ENCODE data around the gene AQP11. TPM values are rescaled to one million over a fixed set of nuclear protein-coding genes. Genes with fewer than 3 reads are reported as not detected.
"Not testable (repeated sequence)": the region's sequence is repeated elsewhere in the genome, so short reads cannot be mapped to it uniquely, and the experiment has no call there.

AQP11 gene, protein sequence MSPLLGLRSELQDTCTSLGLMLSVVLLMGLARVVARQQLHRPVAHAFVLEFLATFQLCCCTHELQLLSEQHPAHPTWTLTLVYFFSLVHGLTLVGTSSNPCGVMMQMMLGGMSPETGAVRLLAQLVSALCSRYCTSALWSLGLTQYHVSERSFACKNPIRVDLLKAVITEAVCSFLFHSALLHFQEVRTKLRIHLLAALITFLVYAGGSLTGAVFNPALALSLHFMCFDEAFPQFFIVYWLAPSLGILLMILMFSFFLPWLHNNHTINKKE
- total RNA-seq, result 13.1 TPM

- peak; percentile 97 for DNase-seq (ENCODE audit: low spot score)
- ATAC-seq, result peak; percentile 88
Measured at GRCh38 chr11:77589521-77590193, at the start of gene AQP11. Gene AQP11, plus strand, starts transcription at chr11:77589953. Its CDS starts 40 bp downstream, at chr11:77589993.

GRCh38 chr11:77542296-77542695 lies 47.5 kb upstream of the AQP11 start:
- no peak for ATAC-seq
- DNase-seq (ENCODE audit: low spot score), result no peak

- ATAC-seq (no peak), DNase-seq (ENCODE audit: low spot score) (no peak)
Measured at GRCh38 chr11:77547047-77547836, 42.5 kb upstream of the AQP11 start.

- DNase-seq (ENCODE audit: low spot score) (no peak), ATAC-seq (peak; percentile 93)
Measured at GRCh38 chr11:77547863-77548551, 41.7 kb upstream of the AQP11 start.

DNA sequence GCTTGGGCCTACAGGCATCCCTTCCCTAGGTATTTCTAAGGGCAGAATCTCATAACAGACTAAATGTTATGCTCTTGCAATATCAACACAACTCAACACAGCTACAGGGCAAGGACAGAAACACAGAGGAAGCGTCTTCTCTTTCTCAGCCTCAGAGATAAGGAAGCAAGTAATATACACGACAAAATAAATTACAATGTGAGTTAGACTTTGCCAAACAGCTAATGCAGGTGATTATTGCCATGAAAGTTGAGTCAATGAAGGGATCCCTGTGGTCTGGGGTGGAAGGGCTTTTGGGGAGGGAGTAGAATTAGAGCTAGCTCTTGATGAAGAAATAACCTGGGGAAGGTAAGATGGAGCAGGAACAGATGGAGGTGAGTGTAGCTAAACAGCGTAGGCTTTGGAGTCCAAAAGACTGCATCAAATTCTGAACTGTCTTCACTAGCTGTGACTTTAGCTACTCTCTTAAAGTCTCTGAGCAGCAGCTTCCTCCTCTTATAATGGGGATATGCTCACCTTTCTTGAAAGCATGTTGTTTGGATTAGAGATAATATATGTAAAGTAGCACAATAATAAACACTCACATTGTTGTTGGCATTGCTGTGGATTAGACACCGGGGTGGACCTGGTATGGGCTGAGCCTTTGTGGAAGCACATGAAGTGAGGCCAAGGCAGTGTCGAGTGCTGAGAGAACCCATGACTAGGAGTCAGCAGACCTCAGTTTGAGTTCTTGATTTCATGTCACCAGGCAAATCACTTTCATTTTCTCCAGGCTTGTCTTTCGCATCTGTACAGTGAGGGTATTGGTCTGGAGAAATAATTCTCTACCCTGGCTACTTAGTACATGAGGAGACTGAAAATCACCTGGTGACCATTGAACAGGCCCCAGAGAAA lies 41.0 kb upstream of the AQP11 start:
- DNase-seq (ENCODE audit: low spot score), result no peak
- ATAC-seq, result no peak

- not testable (repeated sequence) for ATAC-seq; DNase-seq (ENCODE audit: low spot score)
Measured at GRCh38 chr11:77551426-77551825, 38.3 kb upstream of the AQP11 start.

DNA sequence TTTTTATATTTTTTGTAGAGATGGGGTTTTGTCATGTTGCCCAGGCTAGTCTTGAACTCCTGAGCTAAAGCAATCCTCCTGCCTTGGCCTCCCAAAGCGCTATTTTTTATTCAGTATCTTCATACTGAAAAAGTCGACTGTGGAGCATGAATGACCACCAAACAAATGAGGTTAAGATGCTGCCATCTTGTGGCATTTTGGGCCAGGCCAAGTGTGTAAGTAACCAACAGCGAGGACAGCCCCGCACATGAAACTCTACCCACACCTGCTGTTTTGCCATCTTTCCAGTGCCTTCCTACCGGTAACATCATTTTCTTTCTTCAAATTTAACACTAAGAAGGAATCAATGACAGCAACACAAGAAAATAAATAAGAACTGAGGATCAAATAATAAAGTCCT lies 32.2 kb upstream of the AQP11 start:
- ATAC-seq (peak; percentile 53), DNase-seq (ENCODE audit: low spot score) (no peak)

DNA sequence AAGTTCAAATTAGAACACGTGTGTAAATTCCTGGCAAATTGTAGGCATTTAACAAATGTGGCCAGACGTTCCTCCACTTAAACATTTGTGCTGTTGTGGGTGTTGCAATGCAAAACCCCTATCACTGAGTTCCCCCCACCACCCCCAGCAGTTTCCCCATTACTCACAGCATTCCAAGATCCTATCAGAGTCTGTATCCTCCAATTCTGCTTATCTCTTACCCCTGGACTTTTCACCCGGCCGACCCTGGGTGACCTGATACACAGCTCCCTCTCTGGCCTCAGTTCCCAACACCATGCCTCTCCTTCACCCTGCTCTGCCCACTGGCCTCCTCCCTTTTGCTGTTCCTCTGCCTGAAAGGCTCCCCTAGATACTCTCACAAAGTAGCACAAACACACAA lies 31.4 kb upstream of the AQP11 start:
- DNase-seq (ENCODE audit: low spot score) (no peak), ATAC-seq (no peak)

GRCh38 chr11:77559686-77560401 lies 29.9 kb upstream of the AQP11 start:
- ATAC-seq, result no peak
- no peak for DNase-seq (ENCODE audit: low spot score)

DNA sequence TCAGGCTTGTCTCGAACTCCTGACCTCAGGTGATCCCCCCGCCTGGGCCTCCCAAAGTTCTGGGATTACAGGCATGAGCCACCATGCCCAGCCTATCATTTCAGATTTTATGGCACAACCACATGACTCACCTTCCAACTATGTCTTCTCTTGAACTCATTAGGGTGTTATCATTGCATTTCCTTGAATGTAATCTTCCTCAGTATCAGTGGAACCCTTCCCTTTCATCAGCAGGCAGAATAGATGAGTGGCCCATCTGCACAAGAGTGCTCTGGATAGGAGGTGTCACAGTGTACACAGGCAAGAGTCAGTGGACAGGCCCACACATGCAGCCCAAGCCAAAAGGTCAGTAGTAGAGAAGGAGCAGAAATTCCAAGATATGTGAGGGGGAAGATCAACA lies 29.1 kb upstream of the AQP11 start:
- DNase-seq (ENCODE audit: low spot score) (no peak), ATAC-seq (no peak)

GRCh38 chr11:77561257-77561656 lies 28.5 kb upstream of the AQP11 start:
- no peak for DNase-seq (ENCODE audit: low spot score)
- ATAC-seq, result no peak

DNA sequence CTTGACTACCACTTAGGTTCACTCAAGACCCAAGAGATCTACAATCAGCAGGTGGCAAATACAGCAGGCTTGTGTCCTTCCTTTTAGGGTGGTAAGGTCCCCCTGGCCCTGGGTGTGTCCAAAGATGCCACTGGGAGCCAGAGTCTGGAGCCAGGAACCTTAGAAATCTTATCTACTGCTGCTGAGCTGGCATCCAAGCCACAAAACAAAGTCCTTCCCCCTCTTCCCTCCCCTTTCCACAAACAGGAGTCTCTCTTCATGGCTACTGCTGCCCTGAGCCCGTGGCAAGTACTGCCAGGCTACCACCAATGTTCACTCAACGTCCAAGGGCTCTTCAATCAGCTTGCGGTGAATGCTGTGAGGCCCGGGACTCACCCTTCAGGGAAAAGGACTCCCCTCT lies 21.4 kb upstream of the AQP11 start:
- no peak for ATAC-seq
- DNase-seq (ENCODE audit: low spot score), result no peak

DNA sequence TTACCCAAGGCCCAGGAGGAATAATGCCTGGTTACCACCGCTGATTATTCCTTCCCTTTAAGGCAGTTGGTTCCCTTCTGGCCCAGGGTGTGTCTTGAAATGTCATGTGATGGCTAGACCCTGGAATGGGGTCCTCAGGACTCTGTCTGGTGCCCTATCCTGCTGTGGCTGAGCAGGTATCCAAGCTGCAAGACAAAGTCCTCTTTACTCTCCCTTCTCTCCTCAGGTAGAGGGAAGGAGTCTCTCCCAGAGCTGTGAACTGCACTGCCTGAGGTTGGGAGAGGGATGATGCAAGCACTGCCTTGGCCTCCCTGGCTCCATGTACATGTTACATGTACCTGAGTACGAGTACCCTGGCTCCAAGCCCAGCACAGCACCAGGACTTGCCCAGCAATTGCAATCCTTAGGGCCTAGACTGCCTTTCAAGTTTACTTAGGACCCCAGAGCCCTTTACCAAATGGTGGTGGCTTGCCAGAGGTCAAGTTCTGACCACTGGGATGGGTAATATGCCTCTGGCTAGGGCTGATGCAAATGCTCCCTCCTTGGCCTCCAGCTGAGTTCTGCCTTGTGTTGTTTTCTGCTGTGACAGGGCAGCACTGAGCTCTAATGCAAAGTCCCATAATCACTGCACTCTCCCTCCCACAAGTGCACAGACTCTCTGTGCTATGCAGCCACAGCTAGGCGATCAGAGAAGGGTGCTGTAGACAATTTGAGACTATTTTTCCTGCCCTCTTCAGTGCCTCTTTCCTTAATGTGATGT lies 20.7 kb upstream of the AQP11 start:
- ATAC-seq, result peak; percentile 27
- no peak for DNase-seq (ENCODE audit: low spot score)

DNA sequence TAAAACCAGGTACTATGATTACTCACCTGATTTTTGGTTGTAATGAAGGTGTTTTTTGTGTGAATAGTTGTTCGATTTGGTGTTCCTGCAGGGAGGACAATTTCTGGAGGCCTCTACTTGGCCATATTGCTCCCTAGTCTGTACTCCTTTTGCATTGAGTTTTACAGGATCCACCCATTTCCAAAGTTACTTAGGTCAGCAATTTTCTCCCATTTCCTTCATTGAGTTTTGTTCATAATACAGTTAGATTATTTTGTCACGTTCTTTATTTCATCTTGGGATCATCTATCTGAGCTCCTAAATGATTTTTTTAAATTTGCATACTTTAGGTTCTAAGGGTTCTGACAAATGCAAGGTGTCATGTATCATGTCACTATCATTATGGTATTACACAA lies 20.1 kb upstream of the AQP11 start:
- DNase-seq (ENCODE audit: low spot score) (no peak), ATAC-seq (no peak)

GRCh38 chr11:77570896-77571295 lies 18.9 kb upstream of the AQP11 start:
- DNase-seq (ENCODE audit: low spot score); ATAC-seq: not testable (repeated sequence)

GRCh38 chr11:77575428-77575827 lies 14.3 kb upstream of the AQP11 start:
- ATAC-seq; DNase-seq (ENCODE audit: low spot score): not testable (repeated sequence)

- ATAC-seq (no peak), DNase-seq (ENCODE audit: low spot score) (no peak)
Measured at GRCh38 chr11:77580712-77581337, 8.9 kb upstream of the AQP11 start.

DNA sequence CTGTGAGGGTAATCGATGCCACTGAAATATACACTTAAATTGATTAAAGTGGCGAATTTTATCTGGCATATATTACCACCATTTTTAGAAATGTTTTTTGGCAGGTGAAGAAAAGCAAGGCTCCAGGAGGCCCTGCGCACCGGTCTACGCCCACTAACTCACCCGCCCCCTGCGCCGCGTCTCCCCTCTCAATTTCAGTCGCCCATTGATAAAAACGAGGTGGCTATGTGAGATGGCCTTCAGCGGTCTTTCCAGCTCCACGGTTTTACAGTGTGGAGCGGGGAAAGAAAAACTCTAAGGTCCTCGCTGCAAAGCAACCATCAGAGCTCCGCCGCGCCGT lies 602 bp upstream of the AQP11 start:
- ATAC-seq (peak; percentile 11), DNase-seq (ENCODE audit: low spot score) (no peak)

Data from left lobe of liver (tissue), 2 donors.